SIG-M5 treated with dmso at 0.1 percent for 504 hours (cell line): ENCODE data around the gene NUP43.
"Not testable (repeated sequence)": the region's sequence is repeated elsewhere in the genome, so short reads cannot be mapped to it uniquely, and the experiment has no call there.

ENCODE experiments used
- DNase-seq: peaks from one replicate; lab custom pipeline; 2025; ENCODE audit not compliant: unreplicated experiment; lab: John Stamatoyannopoulos, UW

NUP43 gene

GRCh38 chr6:149698175-149698574 is 48.2 kb downstream of the NUP43 start:
- no peak for DNase-seq

GRCh38 chr6:149696901-149697300 is 49.4 kb downstream of the NUP43 start:
- no peak for DNase-seq

- no peak for DNase-seq
Observed at GRCh38 chr6:149694921-149695320, 51.4 kb downstream of the NUP43 start.

- DNase-seq = no peak
Observed at GRCh38 chr6:149691201-149691600, 55.1 kb downstream of the NUP43 start.

GRCh38 chr6:149686230-149686629 is 60.1 kb downstream of the NUP43 start:
- DNase-seq = no peak

GRCh38 chr6:149683256-149683859 is 63.0 kb downstream of the NUP43 start:
- no peak for DNase-seq

GRCh38 chr6:149681845-149682244 is 64.5 kb downstream of the NUP43 start:
- not testable (repeated sequence) for DNase-seq

- DNase-seq = no peak
Observed at GRCh38 chr6:149681209-149681608, 65.1 kb downstream of the NUP43 start.

- no peak for DNase-seq
Observed at GRCh38 chr6:149680503-149680902, 65.8 kb downstream of the NUP43 start.
